AG08396 (cell line): ENCODE data around the gene CENPX.
A peak's percentile ranks its signal among the peaks of the same experiment; 100 is the strongest.
"Not testable (repeated sequence)": the region's sequence is repeated elsewhere in the genome, so short reads cannot be mapped to it uniquely, and the experiment has no call there.

Experiments used
- DNase-seq: peaks from one replicate; pipeline ENCODE4 v3.0.0; 2012; ENCODE audit warnings: low spot score, mixed read lengths

CENPX gene

GRCh38 chr17:81998691-81999438 lies 23.8 kb downstream of the CENPX start:
- no peak for DNase-seq

- no peak for DNase-seq
Observed at GRCh38 chr17:81998212-81998611, 24.5 kb downstream of the CENPX start.

GRCh38 chr17:81996757-81997441 lies 25.8 kb downstream of the CENPX start:
- DNase-seq: no peak

- DNase-seq: no peak
Observed at GRCh38 chr17:81996232-81996756, 26.4 kb downstream of the CENPX start.

- no peak for DNase-seq
Observed at GRCh38 chr17:81995463-81996231, 27.0 kb downstream of the CENPX start.

- DNase-seq: no peak
Observed at GRCh38 chr17:81994593-81995462, 27.9 kb downstream of the CENPX start.

- DNase-seq: no peak
Observed at GRCh38 chr17:81993729-81994592, 28.7 kb downstream of the CENPX start.

- no peak for DNase-seq
Observed at GRCh38 chr17:81992306-81993102, 30.2 kb downstream of the CENPX start.

GRCh38 chr17:81991684-81992305 lies 30.9 kb downstream of the CENPX start:
- peak; percentile 85 for DNase-seq

GRCh38 chr17:81990836-81991683 lies 31.6 kb downstream of the CENPX start:
- no peak for DNase-seq

- no peak for DNase-seq
Observed at GRCh38 chr17:81987161-81987770, 35.4 kb downstream of the CENPX start.

- DNase-seq: no peak
Observed at GRCh38 chr17:81986606-81987005, 36.1 kb downstream of the CENPX start.

- no peak for DNase-seq
Observed at GRCh38 chr17:81984773-81985410, 37.8 kb downstream of the CENPX start.

- no peak for DNase-seq
Observed at GRCh38 chr17:81983639-81984373, 38.9 kb downstream of the CENPX start.

GRCh38 chr17:81983011-81983638 lies 39.6 kb downstream of the CENPX start:
- DNase-seq: no peak

GRCh38 chr17:81981511-81981910 lies 41.2 kb downstream of the CENPX start:
- not testable (repeated sequence) for DNase-seq
